SK-N-MC (cell line): Measurements from ENCODE around the gene THOC2.
"Not testable (repeated sequence)": the region's sequence is repeated elsewhere in the genome, so short reads cannot be mapped to it uniquely, and the experiment has no call there.

Source experiments
- DNase-seq: peaks from one replicate; pipeline ENCODE4 v3.0.0-alpha.2; 2011; ENCODE audit warnings: low read depth, low spot score
- H3K27ac ChIP-seq: fragments of 200-600 bp; sonication (generic); 2 replicates; pipeline ENCODE4 v1.5.1; 2016; ENCODE audit warnings: mixed run types
- H3K36me3 ChIP-seq: fragments of 200-600 bp; sonication (generic); 2 replicates; pipeline ENCODE4 v1.6.1; 2017; ENCODE audit warnings: antibody characterized with exemption, low read length, mixed read lengths; ENCODE audit not compliant: insufficient read depth
- H3K4me3 ChIP-seq: fragments of 200-600 bp; sonication (generic); 2 replicates; pipeline ENCODE4 v1.5.1; 2016
- H3K9ac ChIP-seq: fragments of 200-600 bp; sonication (generic); 2 replicates; pipeline ENCODE4 v1.8.0; 2017; ENCODE audit warnings: mixed run types, mixed read lengths; ENCODE audit not compliant: insufficient read length
- H3K9me3 ChIP-seq: fragments of 200-600 bp; sonication (generic); 2 replicates; pipeline ENCODE4 v1.6.1; 2017; ENCODE audit warnings: low read depth, mild to moderate bottlenecking, antibody characterized with exemption, low read length, moderate library complexity, mixed read lengths
- EZH2 ChIP-seq: fragments of 200-600 bp; sonication (generic); IDR thresholded peaks from one replicate; pipeline ENCODE4 v1.6.1; 2017; ENCODE audit warnings: antibody characterized with exemption
- FOXP2 ChIP-seq: optimal IDR thresholded peaks from 2 replicates; pipeline ENCODE3; 2011; ENCODE audit warnings: mild to moderate bottlenecking, moderate library complexity; ENCODE audit not compliant: insufficient read depth; ENCODE audit errors: extremely low read length, control extremely low read depth
- POLR2AphosphoS5 ChIP-seq: IDR thresholded peaks from 2 replicates; pipeline ENCODE4 v1.6.1; 2012; ENCODE audit warnings: mild to moderate bottlenecking, low read depth, low read length, borderline replicate concordance

THOC2 gene

GRCh38 chrX:123691776-123692175, 41.1 kb downstream of the THOC2 start:
- H3K36me3 ChIP-seq, result peaks cover 36% of the 10 kb centered on the region
- TF ChIP-seq EZH2 (no peak), POLR2AphosphoS5 (no peak), FOXP2 (no peak)

GRCh38 chrX:123688524-123688923, 44.3 kb downstream of the THOC2 start:
- no peak for DNase-seq
- TF ChIP-seq EZH2 (no peak), FOXP2 (no peak), POLR2AphosphoS5 (no peak)
- H3K27ac ChIP-seq, result no peak overlapping the region
- no peaks in the 10 kb centered on the region for H3K9me3 ChIP-seq
- peaks cover 43% of the 10 kb centered on the region for H3K36me3 ChIP-seq
- no peak overlapping the region for H3K4me3 ChIP-seq
- no peak overlapping the region for H3K9ac ChIP-seq

More at GRCh38 chrX:123691776-123692175, 41.1 kb downstream of the THOC2 start:
- no peak overlapping the region for H3K9ac ChIP-seq
- H3K9me3 ChIP-seq, result no peaks in the 10 kb centered on the region
- H3K27ac ChIP-seq, result no peak overlapping the region
- DNase-seq, result no peak
- no peak overlapping the region for H3K4me3 ChIP-seq

GRCh38 chrX:123685232-123685631, 47.6 kb downstream of the THOC2 start:
- H3K4me3 ChIP-seq, result no peak overlapping the region

GRCh38 chrX:123682186-123682585, 50.7 kb downstream of the THOC2 start:
- H3K27ac ChIP-seq, result no peak overlapping the region
- TF ChIP-seq FOXP2 (no peak), POLR2AphosphoS5 (no peak), EZH2 (no peak)
- H3K36me3 ChIP-seq, result peaks cover 46% of the 10 kb centered on the region
- DNase-seq, result no peak
- no peaks in the 10 kb centered on the region for H3K9me3 ChIP-seq
- H3K9ac ChIP-seq, result no peak overlapping the region
- no peak overlapping the region for H3K4me3 ChIP-seq

More at GRCh38 chrX:123685232-123685631, 47.6 kb downstream of the THOC2 start:
- Histone ChIP-seq H3K36me3 (peaks cover 40% of the 10 kb centered on the region), H3K9ac (no peak overlapping the region), H3K9me3 (no peaks in the 10 kb centered on the region), H3K27ac (no peak overlapping the region)
- DNase-seq, result no peak
- no peak for TF ChIP-seq POLR2AphosphoS5
- TF ChIP-seq FOXP2, result no peak
- TF ChIP-seq EZH2, result no peak

- H3K36me3 ChIP-seq, result peaks cover 43% of the 10 kb centered on the region
- H3K27ac ChIP-seq, H3K9me3 ChIP-seq, DNase-seq, H3K4me3 ChIP-seq, H3K9ac ChIP-seq: not testable (repeated sequence)
Observed at GRCh38 chrX:123679733-123680460, 53.0 kb downstream of the THOC2 start.

GRCh38 chrX:123675154-123675553, 57.7 kb downstream of the THOC2 start:
- H3K27ac ChIP-seq, result no peak overlapping the region
- H3K4me3 ChIP-seq, result no peak overlapping the region
- no peak for DNase-seq
- no peak for TF ChIP-seq EZH2
- no peak for TF ChIP-seq FOXP2
- TF ChIP-seq POLR2AphosphoS5, result no peak
- peaks cover 29% of the 10 kb centered on the region; the same call in 1 of the 2 replicates for H3K36me3 ChIP-seq
- no peak overlapping the region for H3K9ac ChIP-seq
- no peaks in the 10 kb centered on the region for H3K9me3 ChIP-seq

GRCh38 chrX:123673813-123674212, 59.0 kb downstream of the THOC2 start:
- Histone ChIP-seq H3K4me3 (no peak overlapping the region), H3K27ac (no peak overlapping the region), H3K9me3 (no peaks in the 10 kb centered on the region), H3K36me3 (peaks cover 23% of the 10 kb centered on the region; the same call in 1 of the 2 replicates), H3K9ac (no peak overlapping the region)
- TF ChIP-seq POLR2AphosphoS5 (no peak), FOXP2 (no peak), EZH2 (no peak)
- DNase-seq, result no peak

GRCh38 chrX:123665197-123665596, 67.7 kb downstream of the THOC2 start:
- no peak overlapping the region for H3K27ac ChIP-seq
- no peak overlapping the region for H3K9ac ChIP-seq
- no peak for TF ChIP-seq EZH2
- no peak for TF ChIP-seq FOXP2
- no peak for TF ChIP-seq POLR2AphosphoS5
- DNase-seq, result no peak
- H3K4me3 ChIP-seq, result no peak overlapping the region
- no peaks in the 10 kb centered on the region; the same call in 1 of the 2 replicates for H3K9me3 ChIP-seq
- H3K36me3 ChIP-seq, result peaks cover 60% of the 10 kb centered on the region

GRCh38 chrX:123664467-123665167, 68.2 kb downstream of the THOC2 start:
- H3K27ac ChIP-seq, H3K4me3 ChIP-seq, DNase-seq, H3K9ac ChIP-seq, H3K9me3 ChIP-seq: not testable (repeated sequence)
- H3K36me3 ChIP-seq, result peaks cover 66% of the 10 kb centered on the region

GRCh38 chrX:123663720-123664119, 69.1 kb downstream of the THOC2 start:
- DNase-seq, H3K4me3 ChIP-seq, H3K9ac ChIP-seq, H3K9me3 ChIP-seq, H3K27ac ChIP-seq: not testable (repeated sequence)
- H3K36me3 ChIP-seq, result peaks cover 66% of the 10 kb centered on the region

- H3K4me3 ChIP-seq, result not testable (repeated sequence)
Observed at GRCh38 chrX:123656507-123656906, 76.3 kb downstream of the THOC2 start.

GRCh38 chrX:123648811-123649181, 84.1 kb downstream of the THOC2 start:
- H3K9me3 ChIP-seq, H3K36me3 ChIP-seq, DNase-seq, H3K4me3 ChIP-seq, H3K9ac ChIP-seq, H3K27ac ChIP-seq: not testable (repeated sequence)

More at GRCh38 chrX:123656507-123656906, 76.3 kb downstream of the THOC2 start:
- H3K9ac ChIP-seq, DNase-seq, H3K27ac ChIP-seq, H3K9me3 ChIP-seq: not testable (repeated sequence)
- H3K36me3 ChIP-seq, result peaks cover 21% of the 10 kb centered on the region
